NT2/D1 (cell line): ENCODE data around the gene RAB11FIP4.

Source experiments
- SUZ12 ChIP-seq: IDR thresholded peaks from 2 replicates; pipeline ENCODE4 v1.6.1; 2011; ENCODE audit not compliant: insufficient read length, insufficient read depth; ENCODE audit errors: extremely low read depth
- YY1 ChIP-seq: IDR thresholded peaks from 2 replicates; pipeline ENCODE4 v1.6.1; 2011; ENCODE audit not compliant: insufficient read length, insufficient read depth
- ZNF274 ChIP-seq: IDR thresholded peaks from 2 replicates; pipeline ENCODE4 v1.6.1; 2011; ENCODE audit warnings: mild to moderate bottlenecking, low read depth, low read length

- TF ChIP-seq ZNF274 (no peak), SUZ12 (no peak), YY1 (no peak)
These were observed 126.0 kb downstream of the RAB11FIP4 start for GRCh38 chr17:31517524-31517923.
